Endothelial cell of umbilical vein (primary cell): ENCODE results near the gene GYG1. TPM values are rescaled to one million over a fixed set of nuclear protein-coding genes. Genes with fewer than 3 reads are reported as not detected.

Source experiments
- BruUV-seq: library from RNA; stranded (reverse); fragments of 400-500 nt; replicated peaks from 2 replicates; lab custom pipeline; 2021; lab: Mats Ljungman, UMichigan
- CTCF ChIA-PET: fragments of 300-600, 350-600 bp; sonication (Branson Sonifier 250); formaldehyde crosslinking; loops from one replicate; lab custom pipeline; 2021; ENCODE audit warnings: antibody characterized with exemption, inconsistent platforms; lab: Charles Lee
- POLR2A ChIA-PET: fragments of 300-600, 350-600 bp; sonication (Branson Sonifier 250); formaldehyde crosslinking; loops from one replicate; lab custom pipeline; 2021; ENCODE audit warnings: antibody characterized with exemption, inconsistent platforms; lab: Charles Lee
- DNase-seq: peaks from one replicate; pipeline ENCODE4 v3.0.0-alpha.2; 2011; ENCODE audit warnings: low read depth, low spot score
- FAIRE-seq: peaks from 2 replicates; lab custom pipeline; 2011; peaks lifted over from hg19 to GRCh38; lab: Jason Lieb, UNC
- H2AFZ ChIP-seq: 2 replicates; pipeline ENCODE4 v1.6.0; 2012; ENCODE audit warnings: low read depth, low read length, control low read depth, inconsistent platforms
- H3K27ac ChIP-seq: 2 replicates; pipeline ENCODE4 v1.5.1; 2011; ENCODE audit warnings: low read depth, mild to moderate bottlenecking, control low read depth, low read length, moderate library complexity; ENCODE audit not compliant: insufficient read depth
- H3K27me3 ChIP-seq, 2 experiments: 2 replicates each; pipeline versions ENCODE4 v1.6.0 to v1.6.1; 2011; ENCODE audit warnings: low read length in 2 of 2, mixed read lengths in 1 of 2; ENCODE audit not compliant: control insufficient read depth in 2 of 2, insufficient read depth in 2 of 2
- H3K36me3 ChIP-seq, 2 experiments: 2 replicates in 1 of 2; 3 replicates in 1 of 2; pipeline ENCODE4 v1.5.1; 2011; ENCODE audit warnings: low read length in 2 of 2, mild to moderate bottlenecking in 1 of 2, moderate library complexity in 1 of 2; ENCODE audit not compliant: control insufficient read depth in 2 of 2, insufficient read depth in 2 of 2; ENCODE audit errors: extremely low read depth in 1 of 2
- H3K4me1 ChIP-seq: 3 replicates; pipeline ENCODE4 v1.5.1; 2011; ENCODE audit warnings: mild to moderate bottlenecking, low read length; ENCODE audit not compliant: control insufficient read depth, insufficient read depth; ENCODE audit errors: extremely low read depth
- H3K4me2 ChIP-seq: 2 replicates; pipeline ENCODE4 v1.6.1; 2011; ENCODE audit warnings: low read length, control low read depth, mixed read lengths; ENCODE audit not compliant: insufficient read depth
- H3K4me3 ChIP-seq, 3 experiments: fragments of 200-600 bp in 1 of 3; sonication (generic), shearing (Covaris generic) in 1 of 3; replicated peaks in 1 of 3; 2 replicates each; pipeline ENCODE4 v1.5.1; 2011 to 2016; ENCODE audit warnings: control low read depth in 3 of 3, low read length in 3 of 3, mild to moderate bottlenecking in 2 of 3, inconsistent platforms in 1 of 3, low read depth in 1 of 3, moderate library complexity in 1 of 3; ENCODE audit not compliant: insufficient read depth in 1 of 3
- H3K79me2 ChIP-seq: 2 replicates; pipeline ENCODE4 v1.6.0; 2012; ENCODE audit warnings: low read length, inconsistent platforms; ENCODE audit not compliant: control insufficient read depth, insufficient read depth
- H3K9ac ChIP-seq: replicated peaks from 2 replicates; pipeline ENCODE3; 2011; ENCODE audit warnings: low read length, control low read depth; ENCODE audit not compliant: insufficient read depth; ENCODE audit errors: extremely low read depth
- H3K9me1 ChIP-seq: replicated peaks from 3 replicates; pipeline ENCODE4 v1.6.0; 2011; ENCODE audit warnings: mild to moderate bottlenecking, low read length; ENCODE audit not compliant: control insufficient read depth, insufficient read depth; ENCODE audit errors: extremely low read depth
- H3K9me3 ChIP-seq: replicated peaks from 2 replicates; pipeline ENCODE4 v1.5.1; 2012; ENCODE audit warnings: low read length, inconsistent platforms; ENCODE audit not compliant: control insufficient read depth, insufficient read depth
- H4K20me1 ChIP-seq: replicated peaks from 2 replicates; pipeline ENCODE3; 2011; ENCODE audit warnings: mild to moderate bottlenecking, low read length; ENCODE audit not compliant: control insufficient read depth, insufficient read depth; ENCODE audit errors: extremely low read depth
- CTCF ChIP-seq, 2 donors: IDR thresholded peaks; 1 replicate in 1 of 2; 2 replicates in 1 of 2; pipeline ENCODE4 v1.5.1; 2011; ENCODE audit warnings: low read length in 2 of 2, mild to moderate bottlenecking in 2 of 2, moderate library complexity in 2 of 2, control low read depth in 1 of 2, inconsistent platforms in 1 of 2, low read depth in 1 of 2; ENCODE audit not compliant: insufficient read depth in 1 of 2; ENCODE audit errors: extremely low read depth in 1 of 2
- EZH2 ChIP-seq: IDR thresholded peaks from 2 replicates; pipeline ENCODE4 v1.6.1; 2012; ENCODE audit warnings: borderline replicate concordance, low read depth, mild to moderate bottlenecking, moderate library complexity, low read length, inconsistent platforms; ENCODE audit not compliant: severe bottlenecking
- FOS ChIP-seq: IDR thresholded peaks from 2 replicates; pipeline ENCODE4 v1.6.1; 2011; ENCODE audit warnings: mild to moderate bottlenecking, low read length, moderate library complexity, borderline replicate concordance; ENCODE audit not compliant: insufficient read depth
- GATA2 ChIP-seq: IDR thresholded peaks from 2 replicates; pipeline ENCODE4 v1.7.0; 2011; ENCODE audit warnings: low read depth, mild to moderate bottlenecking, moderate library complexity, mixed read lengths, low read length; ENCODE audit not compliant: insufficient read length, insufficient read depth
- JUN ChIP-seq: IDR thresholded peaks from 2 replicates; pipeline ENCODE4 v1.6.1; 2011; ENCODE audit warnings: borderline replicate concordance, low read depth; ENCODE audit not compliant: insufficient read length, insufficient read depth
- MAX ChIP-seq: IDR thresholded peaks from 2 replicates; pipeline ENCODE4 v1.6.1; 2011; ENCODE audit not compliant: insufficient read depth, insufficient read length
- MYC ChIP-seq: IDR thresholded peaks from one replicate; pipeline ENCODE4 v1.6.1; 2011; ENCODE audit warnings: mild to moderate bottlenecking, low read depth, low read length
- POLR2A ChIP-seq: IDR thresholded peaks from 2 replicates; pipeline ENCODE4 v1.6.1; 2012; ENCODE audit warnings: low read depth, mild to moderate bottlenecking, control low read depth, low read length
- POLR2AphosphoS5 ChIP-seq: IDR thresholded peaks from 2 replicates; pipeline ENCODE4 v1.6.1; 2012; ENCODE audit warnings: low read depth, mild to moderate bottlenecking, control low read depth, low read length, moderate library complexity; ENCODE audit not compliant: insufficient read depth
- dilution Hi-C: fragments of 300-500 bp; cut with MboI; formaldehyde crosslinking; loops from one replicate; pipeline ENCODE4 v1.15.0; 2019; ENCODE audit warnings: low sequenced_read_pairs; ENCODE audit not compliant: extremely low pct_ligation_motif_present
- intact Hi-C: fragments of 100-400 bp; cut with micrococcal nuclease; formaldehyde crosslinking; loops from one replicate; pipeline ENCODE4 v1.10.0; 2022
- polyA plus RNA-seq, 4 experiments: library from polyadenylated mRNA; depleted of rRNA in 3 of 4; stranded (reverse) in 3 of 4; unstranded in 1 of 4; fragments of >200 nt; gene quantifications; 2 replicates each; pipeline versions ENCODE4 v1.2.1 to v1.2.3, GENCODE V29; 2011 to 2012; ENCODE audit warnings: missing spikeins in 1 of 4
- total RNA-seq: library from RNA; stranded (reverse); gene quantifications from 2 replicates; pipeline ENCODE4 v1.2.3, GENCODE V29; 2021

Gene GYG1
- total and polyA plus RNA-seq, 2 donors (not counting 3 experiments of a cell fraction or from before 2014, with no cell fraction given): 24.7 to 58.5 TPM

GRCh38 chr3:148945116-148945515 lies 46.2 kb upstream of the GYG1 start:
- Histone ChIP-seq H3K9me1 (no peaks in the 10 kb centered on the region), H3K9me3 (no peaks in the 10 kb centered on the region), H3K36me3 (no peaks in the 10 kb centered on the region), H3K4me3 (no peak overlapping the region), H3K27ac (no peak overlapping the region), H4K20me1 (no peaks in the 10 kb centered on the region), H3K4me1 (no peaks in the 10 kb centered on the region), H3K4me2 (no peak overlapping the region), H3K9ac (no peak overlapping the region), H3K27me3 (peaks cover 0 to 2% of the 10 kb centered on the region in 2 experiments), H3K79me2 (no peaks in the 10 kb centered on the region), H2AFZ (no peak overlapping the region)
- TF ChIP-seq FOS (no peak), POLR2AphosphoS5 (no peak), POLR2A (no peak), CTCF (IDR thresholded peaks at IDR 0.05; ENCODE audit: extremely low read depth in 1 of 2, insufficient read depth in 1 of 2, low read depth in 1 of 2, low read length in 2 of 2) (no peak), JUN (no peak), EZH2 (no peak), MAX (no peak), GATA2 (no peak), MYC (no peak)
- DNase-seq (no peak), FAIRE-seq (no peak)
- ChIA-PET CTCF (interaction anchor here (1.0 to 6.4 kb wide), 5 partner anchors 64 to 565 kb away, joined by 3 to 181 read pairs (median 8); no protein-coding TSS in a partner anchor), POLR2A (no interaction called here)
- dilution Hi-C loops: no loop called here
- no TSS peak for BruUV-seq
- intact Hi-C loops: loop anchor here (5.0 to 10.0 kb wide), 2 partner anchors 430 to 868 kb away; no protein-coding TSS in a partner anchor
